ENCODE data around the gene RTKN. TPM values are rescaled to one million over a fixed set of nuclear protein-coding genes. Genes with fewer than 3 reads are reported as not detected.

RTKN gene
- total and polyA plus RNA-seq, 10 of the 15 experiments (the other 5 are each of a cell fraction or from before 2014, with no cell fraction given) = 0.50 to 12.3 (median 5.4) TPM

- TF ChIP-seq TBL1XR1 (IDR thresholded peaks at IDR 0.05; ENCODE audit: low read depth, low read length) (no peak), BACH1 (IDR thresholded peaks at IDR 0.05; ENCODE audit: borderline replicate concordance) (no peak; the same call in 1 of the 2 replicates), SREBF2 (IDR thresholded peaks at IDR 0.05; ENCODE audit: low read length) (no peak), NFYA (IDR thresholded peaks at IDR 0.05; ENCODE audit: borderline replicate concordance, low read depth, low read length) (no peak), TCF3 (IDR thresholded peaks at IDR 0.05; ENCODE audit: borderline replicate concordance, insufficient read depth, low read depth, low read length) (0 out of 2 replicates have a peak, but pooled peaks have one; percentile 27), NFIC (IDR thresholded peaks at IDR 0.05; ENCODE audit: low read depth, low read length) (no peak), E2F8 (IDR thresholded peaks at IDR 0.05; ENCODE audit: low read depth, partially characterized antibody) (peak; percentile 54), RBBP5 (conservative IDR thresholded peaks at IDR 0.05) (peak; percentile 68; the same call in 1 of the 2 replicates), ESRRA (IDR thresholded peaks at IDR 0.05; ENCODE audit: low read length) (no peak), DPF2 (IDR thresholded peaks at IDR 0.05) (no peak), SMAD5 (IDR thresholded peaks at IDR 0.05; ENCODE audit: low read depth) (peak; percentile 84; the same call in 1 of the 2 replicates), PBX3 (IDR thresholded peaks at IDR 0.05; ENCODE audit: insufficient replicate concordance, low read depth, low read length) (no peak), MEF2A (IDR thresholded peaks at IDR 0.05; ENCODE audit: insufficient read depth, low read depth, low read length) (0 out of 2 replicates have a peak, but pooled peaks have one; percentile 41), ZNF622 (IDR thresholded peaks at IDR 0.05) (no peak), RCOR1 (conservative IDR thresholded peaks at IDR 0.05; ENCODE audit: low read depth, low read length) (no peak), ZNF687 (IDR thresholded peaks at IDR 0.05) (peak; percentile 36; the same call in 1 of the 2 replicates), RELB (IDR thresholded peaks at IDR 0.05; ENCODE audit: low read depth) (peak; percentile 100), ATF7 (IDR thresholded peaks at IDR 0.05; ENCODE audit: low read depth) (peak; percentile 63; the same call in 1 of the 2 replicates), MYC (IDR thresholded peaks at IDR 0.05; ENCODE audit: insufficient read depth, insufficient read length, insufficient replicate concordance, low read length, severe bottlenecking) (no peak), NBN (IDR thresholded peaks at IDR 0.05) (peak; percentile 96)
Measured at GRCh38 chr2:74482801-74483674, 41.3 kb upstream of the RTKN start, which contains the start of the genes CCDC142 and TTC31 (continued).
